ENCODE measurements around the gene SPAG7.

GRCh38 chr17:4933646-4934045 lies 34.0 kb downstream of the SPAG7 start:
- TF ChIP-seq CTCF (IDR thresholded peaks at IDR 0.05; ENCODE audit: poor library complexity) (no peak), EZH2 (IDR thresholded peaks at IDR 0.05; ENCODE audit: borderline replicate concordance) (no peak)
